ENCODE measurements around the gene IL22RA2.
A peak's percentile ranks its signal among the peaks of the same experiment; 100 is the strongest.
"Not testable (repeated sequence)": the region's sequence is repeated elsewhere in the genome, so short reads cannot be mapped to it uniquely, and the experiment has no call there.

IL22RA2 gene, protein sequence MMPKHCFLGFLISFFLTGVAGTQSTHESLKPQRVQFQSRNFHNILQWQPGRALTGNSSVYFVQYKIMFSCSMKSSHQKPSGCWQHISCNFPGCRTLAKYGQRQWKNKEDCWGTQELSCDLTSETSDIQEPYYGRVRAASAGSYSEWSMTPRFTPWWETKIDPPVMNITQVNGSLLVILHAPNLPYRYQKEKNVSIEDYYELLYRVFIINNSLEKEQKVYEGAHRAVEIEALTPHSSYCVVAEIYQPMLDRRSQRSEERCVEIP

DNA sequence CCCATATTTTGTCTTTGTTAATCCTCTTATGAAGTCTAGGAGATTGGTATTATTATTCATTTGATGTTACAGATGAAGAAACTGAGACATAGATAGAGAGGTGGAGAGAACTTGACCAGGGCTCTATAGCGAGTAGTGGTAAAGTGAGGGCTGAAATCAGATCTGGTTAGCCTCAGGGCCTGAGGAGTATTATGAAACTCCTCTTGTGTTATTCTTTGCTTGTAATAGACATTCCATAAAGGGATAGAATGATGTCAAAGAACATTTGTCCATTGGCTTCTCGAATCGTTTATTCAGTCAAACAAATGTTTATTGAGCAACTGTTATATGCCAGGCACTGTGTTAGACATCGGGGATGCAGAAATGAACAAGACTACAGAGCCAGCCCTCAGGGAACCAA is at the start of gene IL22RA2:
IL22RA2 (minus strand) TSS at position 144 of the 400 bp plus-strand sequence. CDS start 11,895 bp downstream, outside the sequence.
- DNase-seq = no peak

DNA sequence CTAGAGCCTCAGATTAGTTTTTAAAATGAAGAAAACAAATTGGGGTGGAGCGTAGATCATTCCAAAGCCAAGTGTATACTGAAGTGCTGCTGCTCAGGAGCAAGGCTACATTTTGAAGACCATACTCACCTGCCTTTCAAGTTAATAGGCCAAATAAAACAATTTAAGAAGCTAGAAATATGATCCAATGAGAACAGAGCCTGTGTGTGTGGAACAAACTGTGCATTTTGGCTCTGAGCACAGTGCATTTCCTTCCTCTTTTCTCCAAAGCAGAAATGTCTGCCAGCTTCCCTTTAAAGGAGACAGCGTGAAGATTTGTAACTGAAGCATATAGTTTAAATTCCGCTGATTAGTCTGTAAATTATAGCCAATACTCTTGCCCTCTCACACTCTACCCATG is 48.9 kb upstream of the IL22RA2 start:
- no peak for DNase-seq

DNA sequence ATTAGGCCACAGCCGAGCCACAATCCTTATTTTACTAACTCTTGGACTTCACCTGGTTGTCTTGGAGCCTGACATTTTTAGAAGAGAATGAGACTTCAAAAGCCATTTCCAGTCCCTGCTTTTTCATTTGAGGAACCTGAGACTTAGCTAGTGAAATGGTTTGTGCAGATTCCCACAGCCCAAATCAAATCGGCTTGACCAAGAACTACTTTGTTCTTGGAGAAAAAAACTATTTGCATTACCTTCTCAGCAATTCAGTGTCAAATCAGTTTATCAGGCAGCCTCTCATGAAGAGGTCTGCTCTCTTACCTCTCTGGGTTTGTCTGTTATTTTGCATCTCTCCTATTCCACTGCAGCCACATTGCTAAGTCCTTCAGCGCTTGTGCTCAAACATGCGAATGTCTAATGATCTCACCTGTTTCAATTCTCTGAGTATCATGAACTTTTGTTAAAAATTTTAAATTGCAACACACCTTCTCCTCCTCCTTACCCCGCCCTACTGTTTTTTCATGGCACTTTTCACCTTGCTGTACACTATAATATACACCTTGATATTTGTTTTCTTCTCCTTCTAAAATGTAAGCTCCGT is 46.3 kb upstream of the IL22RA2 start:
- no peak for DNase-seq

DNA sequence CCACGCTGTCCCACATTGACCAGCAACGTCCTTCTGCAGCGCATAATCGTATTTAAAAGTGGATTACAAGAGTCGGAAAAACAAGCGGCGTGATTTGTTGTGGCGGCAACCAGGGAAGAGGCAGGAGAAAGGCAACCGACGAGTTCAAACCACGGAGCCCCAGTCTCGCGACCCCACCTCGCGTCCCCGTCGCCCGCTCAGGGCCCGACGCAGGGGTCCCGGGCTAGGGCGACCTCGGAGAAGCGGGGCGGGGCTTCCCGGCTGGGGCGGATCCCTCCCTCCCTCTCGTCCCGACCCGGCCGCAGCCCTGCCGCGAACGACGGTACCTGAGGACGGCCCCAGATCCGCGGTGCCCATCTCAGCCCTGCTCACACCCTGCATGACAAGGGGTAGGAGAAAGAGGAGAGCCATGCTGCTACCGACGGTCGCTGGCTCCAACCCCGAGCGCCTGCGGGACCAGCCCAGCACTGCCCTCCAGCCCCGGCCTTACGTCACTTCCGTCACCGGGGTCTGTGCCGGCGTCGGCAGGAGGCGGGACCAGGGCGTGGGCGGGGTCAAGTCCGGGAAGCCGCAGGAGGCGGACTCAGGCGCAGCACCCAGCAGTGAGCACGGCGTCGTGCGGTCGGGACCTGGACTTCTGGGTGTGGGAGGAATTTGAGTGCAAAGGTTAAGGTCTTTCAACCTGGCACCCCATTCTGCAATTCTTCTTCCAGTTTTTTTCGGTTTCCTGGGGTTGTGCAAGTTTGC is 45.6 kb upstream of the IL22RA2 start, which contains the start of gene IFNGR1:
IFNGR1 (minus strand) TSS at position 469 of the 747 bp plus-strand sequence; CDS start at position 411, 58 bp downstream.
- peak; percentile 93 for DNase-seq

DNA sequence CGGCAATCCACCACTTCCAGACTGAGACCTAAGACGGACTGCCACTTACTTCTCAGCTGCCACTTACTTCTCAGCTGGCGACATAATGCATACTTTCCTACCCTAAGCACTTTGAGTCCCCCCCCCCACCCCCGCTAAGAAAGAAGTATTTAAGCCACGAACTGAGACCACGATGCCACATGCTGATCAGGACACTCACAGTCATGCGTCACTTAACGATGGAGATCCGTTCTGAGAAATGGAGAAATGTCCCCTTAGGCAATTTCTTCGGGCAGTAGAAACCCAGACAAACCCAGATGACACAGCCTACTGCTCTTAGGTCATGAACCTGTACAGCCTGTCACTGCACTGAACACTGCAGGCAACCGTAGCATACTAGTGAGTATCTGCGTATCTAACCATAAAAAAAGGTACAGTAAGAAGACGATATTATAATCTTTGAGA is 45.1 kb upstream of the IL22RA2 start:
- peak; percentile 88 for DNase-seq

DNA sequence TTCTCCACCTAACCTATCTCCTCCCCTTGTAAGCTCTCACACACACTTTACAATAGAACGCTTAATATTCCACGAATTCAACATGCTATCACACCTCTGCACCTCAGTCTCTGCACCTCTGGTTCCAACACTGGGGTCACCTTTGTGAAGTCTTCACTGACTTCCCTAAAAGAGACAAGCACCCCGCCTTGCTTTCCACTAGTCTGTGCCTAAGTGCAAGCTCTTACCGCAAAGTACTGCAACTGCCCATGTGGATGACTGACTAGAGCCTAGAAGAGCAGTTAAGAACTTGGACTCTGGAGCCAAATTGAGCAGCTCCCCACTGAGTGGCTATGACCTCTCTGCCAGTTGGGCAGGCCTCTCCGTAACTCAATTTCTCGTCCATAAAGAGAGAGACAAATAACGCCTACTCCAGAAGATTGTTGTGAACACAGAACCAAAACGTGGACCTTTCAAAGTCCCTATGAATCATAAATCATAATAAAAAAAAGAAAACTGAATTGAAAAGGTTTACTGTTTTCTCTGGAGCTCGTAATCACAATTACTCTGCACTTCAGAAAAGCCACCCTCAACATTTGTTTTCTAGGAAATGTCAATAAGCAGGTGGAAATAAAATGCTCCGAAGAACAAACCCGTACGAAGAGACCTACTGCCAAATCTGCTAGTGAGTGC is 44.5 kb upstream of the IL22RA2 start:
- peak; percentile 25 for DNase-seq

DNA sequence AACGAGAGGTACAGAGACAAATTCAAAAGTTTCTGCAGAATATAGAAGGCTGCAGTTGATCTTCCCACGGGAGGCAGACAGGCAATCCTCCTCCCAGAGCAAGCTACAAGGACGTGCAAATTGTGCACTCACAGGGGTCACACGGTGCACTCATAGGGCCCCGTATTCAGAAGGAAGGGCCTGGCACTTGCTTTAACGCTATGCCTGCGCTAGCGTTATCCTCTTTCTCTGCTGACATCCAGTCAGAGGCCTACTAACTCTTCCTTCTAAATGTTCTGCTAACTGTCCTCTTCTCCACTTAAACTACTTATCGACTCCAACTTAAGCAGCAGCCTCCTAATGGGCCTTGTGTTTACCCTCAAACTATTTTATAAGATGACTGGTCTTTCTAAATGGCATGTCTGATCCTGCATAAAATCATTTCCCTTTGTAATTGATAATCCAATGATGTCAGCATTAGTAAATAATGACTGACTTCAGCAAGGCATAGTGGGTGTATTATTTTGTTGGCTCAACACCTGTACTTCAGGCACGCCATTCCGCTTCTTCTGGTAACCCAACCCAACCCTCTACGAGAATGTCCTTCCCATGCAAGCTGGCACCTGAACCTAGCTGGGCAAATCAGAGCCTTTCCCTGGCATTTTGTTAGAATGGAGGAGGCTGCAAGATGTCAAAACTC is 43.6 kb upstream of the IL22RA2 start:
- no peak for DNase-seq

DNA sequence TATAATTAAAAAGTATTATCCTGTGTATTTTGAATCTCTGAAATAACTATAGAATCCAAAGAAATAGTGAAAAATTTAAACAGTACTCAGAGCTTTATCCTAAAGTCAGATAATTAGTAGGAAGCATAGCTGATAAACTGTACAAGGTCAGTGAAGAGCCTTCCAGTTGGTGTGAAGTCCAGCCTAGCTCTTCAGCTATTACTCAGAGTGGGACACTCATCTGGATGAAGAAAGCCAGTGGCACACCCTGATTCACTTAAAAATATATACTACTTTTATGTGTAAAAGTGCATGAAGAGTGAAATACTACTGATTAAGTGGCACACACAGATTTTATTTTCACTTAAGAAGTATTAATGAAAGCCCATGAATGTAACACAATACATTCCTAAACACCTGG is 42.7 kb upstream of the IL22RA2 start:
- DNase-seq = peak; percentile 13

- DNase-seq = not testable (repeated sequence)
Measured at GRCh38 chr6:137215630-137216029, 42.2 kb upstream of the IL22RA2 start.

GRCh38 chr6:137214931-137215330 is 41.5 kb upstream of the IL22RA2 start:
- DNase-seq = peak; percentile 11

- no peak for DNase-seq
Measured at GRCh38 chr6:137213813-137214212, 40.4 kb upstream of the IL22RA2 start.

DNA sequence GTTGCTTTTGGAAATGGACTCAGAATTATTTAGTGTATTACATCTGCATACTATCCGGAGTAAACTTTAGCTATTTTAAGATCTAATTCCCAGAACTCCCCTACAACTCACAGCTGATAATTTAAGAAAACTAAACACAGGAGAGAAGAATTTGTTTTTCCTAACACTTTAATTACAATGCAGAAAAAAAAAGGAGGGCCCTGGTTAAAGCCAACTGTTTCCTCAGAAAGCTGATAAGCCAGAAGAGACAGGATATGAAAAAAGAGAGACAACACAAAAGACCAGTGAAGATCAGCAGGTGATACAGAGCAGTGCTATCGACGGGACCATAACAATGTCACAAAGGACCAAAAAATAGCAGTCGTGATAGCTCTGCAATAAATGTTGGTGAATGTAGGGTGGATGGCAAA is 39.9 kb upstream of the IL22RA2 start:
- no peak for DNase-seq

- DNase-seq = no peak
Measured at GRCh38 chr6:137211910-137212309, 38.5 kb upstream of the IL22RA2 start.

GRCh38 chr6:137210903-137211302 is 37.5 kb upstream of the IL22RA2 start:
- DNase-seq = no peak

DNA sequence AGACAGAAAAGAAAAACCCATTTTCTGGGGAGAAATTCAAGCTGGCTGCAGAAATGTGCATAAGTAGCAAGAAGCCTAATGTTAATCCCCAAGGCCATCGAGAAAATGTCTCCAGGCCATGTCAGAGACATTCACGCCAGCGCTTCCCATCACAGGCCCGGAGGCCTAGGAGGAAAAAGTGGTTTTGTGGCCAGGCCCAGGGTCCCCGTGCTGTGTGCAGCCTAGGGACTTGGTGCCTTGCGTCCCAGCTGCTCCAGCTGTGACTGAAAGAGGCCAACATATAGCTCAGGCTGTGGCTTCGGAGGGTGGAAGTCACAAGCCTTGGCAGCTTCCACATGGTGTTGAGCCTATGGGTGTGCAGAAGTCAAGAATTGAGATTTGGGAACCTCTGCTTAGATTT is 34.8 kb upstream of the IL22RA2 start:
- DNase-seq = no peak

DNA sequence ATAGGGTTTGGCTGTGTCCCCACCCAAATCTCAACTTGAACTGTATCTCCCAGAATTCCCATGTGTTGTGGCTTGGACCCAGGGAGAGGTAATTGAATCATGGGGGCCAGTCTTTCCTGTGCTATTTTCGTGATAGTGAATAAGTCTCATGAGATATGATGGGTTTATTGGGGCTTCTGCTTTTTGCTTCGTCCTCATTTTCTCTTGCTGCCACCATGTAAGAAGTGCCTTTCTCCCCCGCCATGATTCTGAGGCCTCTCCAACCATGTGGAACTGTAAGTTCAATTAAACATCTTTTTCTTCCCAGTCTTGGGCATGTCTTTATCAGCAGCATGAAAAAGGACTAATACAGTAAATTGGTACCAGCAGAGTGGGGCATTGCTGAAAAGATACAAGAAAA is 34.0 kb upstream of the IL22RA2 start:
- DNase-seq = not testable (repeated sequence)

DNA sequence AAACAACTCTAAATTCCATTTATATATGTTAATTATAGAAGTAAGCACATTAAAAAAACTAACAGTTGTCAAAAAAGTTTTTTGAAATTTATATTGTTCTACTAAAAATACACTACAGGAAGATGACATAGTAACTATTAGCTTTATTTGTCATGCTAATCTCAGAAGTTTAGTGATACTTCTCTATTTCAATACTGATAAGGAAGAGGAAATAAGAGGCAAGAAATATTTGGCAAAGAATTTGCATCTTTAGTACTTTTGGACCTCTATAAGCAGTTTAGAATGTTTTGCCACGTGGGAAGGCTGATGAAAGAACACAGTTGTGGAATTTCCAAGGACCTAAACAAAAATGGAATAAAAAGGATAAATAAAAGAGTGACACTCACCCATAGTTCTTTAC is 33.1 kb upstream of the IL22RA2 start:
- no peak for DNase-seq

DNA sequence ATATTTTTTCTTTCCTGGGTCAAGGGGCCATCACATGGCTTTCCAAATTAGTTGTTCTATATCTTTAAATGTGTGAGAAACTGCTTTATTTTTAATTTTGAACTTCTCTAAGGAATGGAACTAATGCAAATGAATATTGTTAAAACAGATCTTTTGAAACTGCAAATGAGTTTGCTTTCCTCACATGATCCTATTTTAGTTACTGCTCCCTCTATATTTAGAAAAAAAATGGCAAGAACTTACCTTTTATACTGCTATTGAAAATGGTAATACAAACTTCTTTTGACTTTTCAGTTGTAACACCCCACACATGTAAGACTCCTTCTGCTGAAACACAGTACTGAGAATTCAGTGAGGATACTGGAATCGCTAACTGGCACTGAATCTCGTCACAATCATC is 29.8 kb upstream of the IL22RA2 start:
- DNase-seq = no peak

DNA sequence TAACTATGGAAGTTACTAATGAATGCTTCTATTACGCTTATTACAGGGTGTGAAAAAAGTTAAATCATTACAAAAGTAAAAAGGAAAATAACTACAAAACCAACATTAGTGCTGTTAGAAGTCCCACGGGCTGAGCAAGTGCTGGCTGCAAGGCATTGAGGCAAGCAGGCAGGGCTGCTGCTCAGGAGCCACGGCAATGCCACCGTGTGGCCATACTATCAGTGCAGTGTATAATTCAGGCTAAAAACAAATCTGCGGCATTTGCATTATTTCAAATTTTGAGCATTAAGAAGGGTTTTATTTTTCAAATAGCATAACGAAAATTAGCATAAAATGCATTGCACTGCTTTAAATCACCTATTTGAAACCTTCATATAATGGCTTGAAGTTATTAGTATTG is 28.6 kb upstream of the IL22RA2 start:
- no peak for DNase-seq

DNA sequence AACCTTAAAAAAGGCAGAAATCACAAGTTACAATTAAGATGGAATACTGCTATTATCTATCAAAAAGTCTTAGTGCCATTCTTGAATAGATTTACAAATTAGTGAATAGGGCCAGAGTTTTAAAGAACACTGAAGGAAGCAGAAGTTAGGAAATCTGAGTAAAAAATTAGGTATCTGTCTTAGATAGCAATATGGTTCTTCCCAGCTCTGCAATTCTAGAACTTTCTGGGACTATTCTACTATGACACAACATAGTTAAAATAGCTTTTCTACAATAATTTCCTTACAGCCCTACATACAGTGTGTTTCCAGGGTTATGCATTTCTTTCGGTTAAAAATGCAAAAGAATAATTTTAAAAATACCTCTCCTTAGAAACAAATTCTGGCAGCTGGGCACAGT is 27.6 kb upstream of the IL22RA2 start:
- no peak for DNase-seq

- no peak for DNase-seq
Measured at GRCh38 chr6:137200288-137200687, 26.8 kb upstream of the IL22RA2 start.

Data from EL (cell line).